NCI-H345 treated with DMSO at 0.1 percent for 48 hours (cell line): ENCODE results near the gene CYTH1.
"Not testable (repeated sequence)": the region's sequence is repeated elsewhere in the genome, so short reads cannot be mapped to it uniquely, and the experiment has no call there.

Source experiments
- DNase-seq: peaks from one replicate; lab custom pipeline; 2025; ENCODE audit not compliant: unreplicated experiment; lab: John Stamatoyannopoulos, UW

Gene CYTH1

GRCh38 chr17:78789149-78789662 lies 7.1 kb upstream of the CYTH1 start:
- DNase-seq = no peak

DNA sequence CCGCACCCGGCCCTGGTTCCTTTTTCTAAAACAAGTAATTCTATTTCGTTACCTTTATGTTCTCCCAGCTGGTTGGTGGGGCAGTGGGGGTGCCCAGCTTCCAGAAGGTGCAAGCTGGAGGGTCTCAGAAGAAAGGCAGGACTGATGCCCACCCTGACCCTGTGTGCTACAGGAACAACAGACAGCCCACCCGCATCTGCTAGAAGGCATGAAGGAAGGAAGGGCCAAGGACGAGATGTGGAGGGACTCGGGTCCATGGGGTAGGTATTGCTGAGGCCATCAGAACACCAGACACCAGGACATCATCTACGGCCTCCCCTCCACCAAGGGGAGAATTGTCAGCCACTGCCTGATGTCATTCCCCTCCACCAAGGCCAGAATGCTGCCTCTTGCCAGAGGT lies 6.4 kb upstream of the CYTH1 start:
- no peak for DNase-seq

DNA sequence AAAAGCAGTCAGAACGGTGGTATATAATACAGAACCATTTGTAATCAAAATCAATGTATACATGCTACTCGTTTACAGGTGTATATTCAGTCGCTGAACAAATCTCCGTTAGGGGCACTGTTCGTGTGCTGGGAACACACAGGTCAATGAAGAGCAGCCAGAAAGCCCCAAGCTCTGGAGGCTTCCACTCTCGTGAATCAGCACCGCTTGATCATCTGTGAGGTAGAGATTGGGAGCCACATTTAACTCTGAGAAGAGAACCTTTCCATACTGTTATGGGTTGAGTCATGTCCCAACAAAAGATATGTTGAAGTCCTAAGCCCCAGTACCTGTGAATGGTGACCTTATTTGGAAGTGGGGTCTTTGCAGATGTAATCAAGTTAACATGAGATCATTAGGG lies 5.4 kb upstream of the CYTH1 start:
- no peak for DNase-seq

DNA sequence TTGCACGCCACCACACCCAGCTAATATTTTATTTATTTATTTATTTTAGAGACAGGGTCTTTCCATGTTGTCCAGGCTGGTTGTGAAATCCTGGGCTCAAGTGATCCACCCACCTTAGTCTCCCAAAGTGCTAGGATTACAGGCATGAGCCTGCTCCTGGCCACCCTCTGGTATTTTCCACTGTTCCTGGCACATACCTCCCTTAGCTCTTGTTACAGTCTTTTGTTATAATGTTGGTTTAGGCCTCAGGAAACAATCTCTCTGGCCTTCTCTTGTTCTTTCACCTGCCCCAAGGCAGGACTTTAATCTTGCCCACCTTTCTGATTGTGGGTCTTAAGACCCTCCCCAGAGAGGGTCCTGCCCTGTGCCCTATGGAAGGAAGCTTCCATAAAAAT lies 3.6 kb upstream of the CYTH1 start:
- no peak for DNase-seq

- no peak for DNase-seq
These were observed 3.1 kb upstream of the CYTH1 start for GRCh38 chr17:78785011-78785662.

GRCh38 chr17:78784352-78784751 lies 2.3 kb upstream of the CYTH1 start:
- no peak for DNase-seq

- no peak for DNase-seq
These were observed 1.7 kb upstream of the CYTH1 start for GRCh38 chr17:78783711-78784324.

- no peak for DNase-seq
These were observed 775 bp downstream of the CYTH1 start for GRCh38 chr17:78781104-78781892.

GRCh38 chr17:78780335-78780734 lies 1.7 kb downstream of the CYTH1 start:
- DNase-seq = no peak

DNA sequence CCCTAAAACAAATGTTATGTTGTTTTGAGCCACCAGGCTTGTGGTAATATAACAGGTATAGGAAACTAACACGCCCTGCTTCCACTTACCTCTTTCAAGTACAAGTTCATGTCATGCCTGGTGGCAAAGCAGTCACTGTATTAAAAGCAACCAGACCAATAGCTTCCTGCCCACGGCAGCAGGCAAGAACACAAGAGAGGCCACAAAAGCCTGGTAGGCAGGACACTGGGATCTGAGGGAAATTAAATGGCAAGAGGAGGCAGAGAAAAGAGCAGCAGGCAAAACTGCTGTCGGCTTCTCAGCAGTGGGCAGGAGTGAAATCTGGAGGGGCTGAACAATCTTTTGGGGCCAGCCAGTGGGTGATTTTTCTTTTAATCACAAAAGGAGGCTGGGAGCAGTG lies 2.2 kb downstream of the CYTH1 start:
- no peak for DNase-seq

- not testable (repeated sequence) for DNase-seq
These were observed 2.8 kb downstream of the CYTH1 start for GRCh38 chr17:78779286-78779651.

DNA sequence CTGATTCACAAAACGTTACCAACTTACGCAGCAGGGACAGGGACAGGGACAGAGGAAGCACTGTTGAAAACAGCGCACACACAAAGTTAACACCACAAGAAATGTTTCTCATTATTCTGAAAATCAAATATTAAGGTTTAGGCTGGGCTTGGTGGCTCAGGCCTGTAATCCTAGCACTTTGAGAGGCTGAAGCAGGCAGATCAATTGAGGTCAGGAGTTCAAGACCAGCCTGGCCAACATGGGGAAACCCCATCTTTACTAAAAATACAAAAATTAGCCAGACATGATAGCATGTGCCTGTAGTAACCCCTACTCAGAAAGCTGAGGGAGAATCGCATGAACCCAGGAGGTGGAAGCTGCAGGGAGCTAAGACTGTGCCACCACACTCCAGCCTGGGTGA lies 4.2 kb downstream of the CYTH1 start:
- no peak for DNase-seq

- DNase-seq = no peak
These were observed 7.0 kb downstream of the CYTH1 start for GRCh38 chr17:78774956-78775571.

- DNase-seq = no peak
These were observed 7.6 kb downstream of the CYTH1 start for GRCh38 chr17:78774453-78774852.

GRCh38 chr17:78771758-78772382 lies 10.2 kb downstream of the CYTH1 start:
- no peak for DNase-seq

GRCh38 chr17:78769196-78769773 lies 12.8 kb downstream of the CYTH1 start:
- DNase-seq = no peak

GRCh38 chr17:78767806-78768205 lies 14.3 kb downstream of the CYTH1 start:
- no peak for DNase-seq

GRCh38 chr17:78766743-78767294 lies 15.3 kb downstream of the CYTH1 start:
- DNase-seq = no peak

- no peak for DNase-seq
These were observed 15.8 kb downstream of the CYTH1 start for GRCh38 chr17:78766225-78766624.

GRCh38 chr17:78765821-78766220 lies 16.3 kb downstream of the CYTH1 start:
- DNase-seq = no peak

GRCh38 chr17:78764871-78765270 lies 17.2 kb downstream of the CYTH1 start:
- no peak for DNase-seq
